MM.1S (cell line): ENCODE measurements around the gene FAM114A1.
"Not testable (repeated sequence)": the region's sequence is repeated elsewhere in the genome, so short reads cannot be mapped to it uniquely, and the experiment has no call there.

Source experiments
- DNase-seq: peaks from one replicate; pipeline ENCODE4 v3.0.0-alpha.2; 2015
- H2AFZ ChIP-seq: fragments of 300-600 bp; sonication (generic); 2 replicates; pipeline ENCODE4 v1.6.0; 2016; ENCODE audit warnings: antibody characterized with exemption, low read length
- H3F3A ChIP-seq: fragments of 300-600 bp; sonication (generic); 2 replicates; pipeline ENCODE4 v1.6.1; 2016; ENCODE audit warnings: mild to moderate bottlenecking, antibody characterized with exemption, low read length, moderate library complexity, mixed read lengths; ENCODE audit not compliant: insufficient read depth
- H3K27ac ChIP-seq: fragments of 300-600 bp; sonication (generic); 2 replicates; pipeline ENCODE4 v1.5.1; 2016; ENCODE audit warnings: mild to moderate bottlenecking, low read length
- H3K27me3 ChIP-seq: fragments of 300-600 bp; sonication (generic); replicated peaks from 2 replicates; pipeline ENCODE4 v1.6.0; 2016; ENCODE audit warnings: low read length; ENCODE audit not compliant: insufficient read depth
- H3K36me3 ChIP-seq: fragments of 300-600 bp; sonication (generic); replicated peaks from 2 replicates; pipeline ENCODE4 v1.6.1; 2016; ENCODE audit warnings: mild to moderate bottlenecking, low read length, mixed read lengths; ENCODE audit not compliant: insufficient read depth
- H3K4me1 ChIP-seq: fragments of 300-600 bp; sonication (generic); 2 replicates; pipeline ENCODE4 v1.6.1; 2016; ENCODE audit warnings: low read length, mixed read lengths
- H3K4me2 ChIP-seq: fragments of 300-600 bp; sonication (generic); 2 replicates; pipeline ENCODE4 v1.6.0; 2016; ENCODE audit warnings: low read depth, low read length
- H3K4me3 ChIP-seq: fragments of 300-600 bp; sonication (generic); 2 replicates; pipeline ENCODE4 v1.5.1; 2016; ENCODE audit warnings: low read length, mixed read lengths
- H3K79me2 ChIP-seq: fragments of 300-600 bp; sonication (generic); 2 replicates; pipeline ENCODE4 v1.6.1; 2016; ENCODE audit warnings: mixed run types, low read length, mixed read lengths
- H3K9ac ChIP-seq: fragments of 300-600 bp; sonication (generic); 2 replicates; pipeline ENCODE4 v1.6.1; 2016; ENCODE audit warnings: low read length, mixed read lengths
- H3K9me2 ChIP-seq: fragments of 300-600 bp; sonication (generic); replicated peaks from 2 replicates; pipeline ENCODE4 v1.6.1; 2016; ENCODE audit warnings: mild to moderate bottlenecking, low read length, mixed read lengths; ENCODE audit not compliant: insufficient read depth
- H3K9me3 ChIP-seq: fragments of 300-600 bp; sonication (generic); replicated peaks from 2 replicates; pipeline ENCODE4 v1.6.1; 2016; ENCODE audit warnings: mild to moderate bottlenecking, low read length, mixed read lengths; ENCODE audit not compliant: insufficient read depth
- H4K20me1 ChIP-seq: fragments of 300-600 bp; sonication (generic); 2 replicates; pipeline ENCODE4 v1.6.1; 2016; ENCODE audit warnings: mild to moderate bottlenecking, low read length, moderate library complexity, mixed read lengths; ENCODE audit not compliant: insufficient read depth
- EZH2 ChIP-seq: fragments of 300-600 bp; sonication (generic); optimal IDR thresholded peaks from 2 replicates; pipeline ENCODE3; 2017; ENCODE audit warnings: low read depth, mild to moderate bottlenecking, antibody characterized with exemption, low read length, mixed read lengths
- EZH2phosphoT487 ChIP-seq: fragments of 300-600 bp; sonication (generic); IDR thresholded peaks from 2 replicates; pipeline ENCODE4 v1.6.1; 2018; ENCODE audit warnings: antibody characterized with exemption, low read length
- TF ChIP-seq, protein P1 (sequence below): fragments of 300-600 bp; sonication (generic); IDR thresholded peaks from 2 replicates; pipeline ENCODE4 v1.5.1; 2016; ENCODE audit warnings: antibody characterized with exemption, low read length, mixed read lengths

Gene FAM114A1

DNA sequence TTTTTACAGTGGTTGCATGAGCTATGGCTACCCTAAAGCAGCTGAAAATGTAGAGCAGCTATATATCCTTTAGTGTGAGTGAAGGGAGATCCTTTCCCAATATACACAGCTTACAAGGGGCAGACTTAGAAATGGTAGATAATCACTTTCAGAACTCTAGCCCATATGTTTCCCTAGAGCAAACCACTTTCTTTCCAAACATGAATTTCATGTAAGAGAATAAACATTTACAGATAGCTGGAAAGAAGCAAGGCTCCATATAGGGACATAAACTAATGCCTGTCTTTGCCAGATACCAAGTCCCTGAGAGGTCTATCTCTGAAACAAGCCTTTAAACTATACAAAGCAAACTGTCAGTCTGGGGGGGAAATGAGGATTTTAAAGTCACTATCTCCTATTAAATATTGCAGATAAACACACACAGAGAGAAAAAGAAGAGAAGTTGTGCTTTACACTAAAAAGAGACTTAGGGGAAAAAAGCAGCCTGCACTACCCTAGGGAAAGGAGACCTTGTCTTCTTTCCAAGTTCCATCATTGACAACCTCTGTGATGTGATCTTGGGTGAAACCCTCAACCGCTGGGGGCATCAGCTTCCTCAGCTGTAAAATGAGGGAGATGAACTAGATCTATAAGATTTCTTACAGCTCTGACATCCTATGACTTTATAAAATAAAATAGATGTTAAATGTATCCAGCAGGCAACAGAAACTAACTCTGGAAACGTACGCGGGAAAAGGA lies 91.0 kb downstream of the FAM114A1 start:
- no peaks in the 10 kb centered on the region for H4K20me1 ChIP-seq
- DNase-seq, result peak; percentile 53
- peak overlapping the region; percentile 38; the same call in 1 of the 2 replicates for H3K4me2 ChIP-seq
- H2AFZ ChIP-seq, result no peak overlapping the region
- TF ChIP-seq, protein P1, sequence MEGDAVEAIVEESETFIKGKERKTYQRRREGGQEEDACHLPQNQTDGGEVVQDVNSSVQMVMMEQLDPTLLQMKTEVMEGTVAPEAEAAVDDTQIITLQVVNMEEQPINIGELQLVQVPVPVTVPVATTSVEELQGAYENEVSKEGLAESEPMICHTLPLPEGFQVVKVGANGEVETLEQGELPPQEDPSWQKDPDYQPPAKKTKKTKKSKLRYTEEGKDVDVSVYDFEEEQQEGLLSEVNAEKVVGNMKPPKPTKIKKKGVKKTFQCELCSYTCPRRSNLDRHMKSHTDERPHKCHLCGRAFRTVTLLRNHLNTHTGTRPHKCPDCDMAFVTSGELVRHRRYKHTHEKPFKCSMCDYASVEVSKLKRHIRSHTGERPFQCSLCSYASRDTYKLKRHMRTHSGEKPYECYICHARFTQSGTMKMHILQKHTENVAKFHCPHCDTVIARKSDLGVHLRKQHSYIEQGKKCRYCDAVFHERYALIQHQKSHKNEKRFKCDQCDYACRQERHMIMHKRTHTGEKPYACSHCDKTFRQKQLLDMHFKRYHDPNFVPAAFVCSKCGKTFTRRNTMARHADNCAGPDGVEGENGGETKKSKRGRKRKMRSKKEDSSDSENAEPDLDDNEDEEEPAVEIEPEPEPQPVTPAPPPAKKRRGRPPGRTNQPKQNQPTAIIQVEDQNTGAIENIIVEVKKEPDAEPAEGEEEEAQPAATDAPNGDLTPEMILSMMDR, result no peak
- TF ChIP-seq EZH2phosphoT487 (no peak), EZH2 (no peak)
- no peak overlapping the region for H3K9ac ChIP-seq
- H3K27me3 ChIP-seq, result no peaks in the 10 kb centered on the region
- H3K4me1 ChIP-seq, result peaks cover 18% of the 10 kb centered on the region
- H3K27ac ChIP-seq, result no peak overlapping the region
- no peaks in the 10 kb centered on the region for H3K79me2 ChIP-seq
- H3K36me3 ChIP-seq, result no peaks in the 10 kb centered on the region
- no peaks in the 10 kb centered on the region; the same call in 1 of the 2 replicates for H3F3A ChIP-seq
- H3K9me2 ChIP-seq, result no peaks in the 10 kb centered on the region
- H3K4me3 ChIP-seq, result no peak overlapping the region
- H3K9me3 ChIP-seq, result no peaks in the 10 kb centered on the region

DNA sequence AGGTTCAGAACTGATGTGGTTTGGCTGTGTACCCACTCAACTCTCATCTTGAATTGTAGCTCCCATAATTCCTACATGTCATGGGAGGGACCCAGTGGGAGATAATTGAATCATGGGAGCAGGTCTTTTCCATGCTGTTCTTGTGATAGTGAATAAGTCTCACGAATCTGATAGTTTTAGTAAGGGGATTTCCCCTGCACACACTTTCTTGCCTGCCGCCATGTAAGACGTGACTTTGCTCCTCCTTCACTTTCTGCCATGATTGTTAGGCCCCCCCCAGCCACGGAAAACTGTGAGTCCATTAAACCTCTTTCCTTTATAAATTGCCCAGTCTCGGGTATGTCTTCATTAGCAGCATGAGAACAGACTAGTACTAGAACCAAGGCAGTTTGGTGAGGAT lies 91.6 kb downstream of the FAM114A1 start:
- not testable (repeated sequence) for H3K27ac ChIP-seq

DNA sequence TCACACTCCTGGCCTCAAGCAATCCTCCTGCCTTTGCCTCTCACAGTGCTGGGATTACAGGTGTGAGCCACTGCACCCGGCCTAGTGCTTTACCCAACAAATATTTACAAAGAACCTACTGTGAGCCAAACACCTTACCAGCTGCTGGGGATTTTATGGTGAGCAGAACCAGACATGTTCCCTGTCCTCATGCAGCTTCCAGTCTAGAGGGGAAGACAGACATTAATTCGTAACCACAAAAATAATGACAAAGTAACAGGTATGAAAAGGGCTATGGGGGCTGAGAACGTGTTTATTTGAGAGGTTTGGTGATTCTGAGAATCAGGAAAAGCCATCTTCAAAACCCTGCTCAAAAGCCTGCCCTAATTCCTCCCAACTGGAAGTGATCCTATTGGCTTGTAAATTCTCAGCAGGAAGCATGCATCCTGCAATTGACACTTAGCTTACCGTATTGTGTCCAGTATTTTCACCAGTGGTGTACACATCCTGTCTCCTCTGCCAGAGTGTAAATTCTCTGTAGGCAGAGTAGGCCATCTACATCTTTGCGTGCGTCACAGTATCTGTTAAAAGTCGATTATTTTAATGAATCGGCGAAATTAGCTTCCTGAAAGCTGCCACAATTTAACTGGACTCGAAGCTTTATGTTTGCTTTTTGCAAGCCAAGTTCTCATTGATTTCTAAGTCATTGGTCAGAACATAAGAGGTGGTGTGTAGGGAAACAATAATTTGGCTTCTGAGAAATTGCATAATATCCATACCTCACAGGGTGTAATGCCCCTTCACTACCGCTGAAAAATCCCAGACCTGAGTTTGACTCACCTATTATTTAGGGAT lies 97.6 kb downstream of the FAM114A1 start:
- Histone ChIP-seq H3K9me2 (no peaks in the 10 kb centered on the region), H4K20me1 (no peaks in the 10 kb centered on the region), H3F3A (no peaks in the 10 kb centered on the region), H3K4me3 (no peak overlapping the region), H3K27me3 (no peaks in the 10 kb centered on the region), H3K27ac (no peak overlapping the region), H3K4me2 (no peak overlapping the region), H3K36me3 (no peaks in the 10 kb centered on the region), H3K79me2 (no peaks in the 10 kb centered on the region), H2AFZ (no peak overlapping the region), H3K9me3 (no peaks in the 10 kb centered on the region), H3K9ac (no peak overlapping the region), H3K4me1 (no peaks in the 10 kb centered on the region)
- DNase-seq, result no peak
- TF ChIP-seq, protein P1, result no peak
- TF ChIP-seq EZH2, result no peak
- no peak for TF ChIP-seq EZH2phosphoT487

More for the DNA sequence above, 91.6 kb downstream of the FAM114A1 start:
- H3K4me2 ChIP-seq, H3K9ac ChIP-seq, H4K20me1 ChIP-seq, H3K4me3 ChIP-seq, H3K27me3 ChIP-seq, DNase-seq, H3K9me2 ChIP-seq, H3K9me3 ChIP-seq, H3K79me2 ChIP-seq, H3K36me3 ChIP-seq, H2AFZ ChIP-seq, H3F3A ChIP-seq: not testable (repeated sequence)
- peaks cover 18% of the 10 kb centered on the region for H3K4me1 ChIP-seq

DNA sequence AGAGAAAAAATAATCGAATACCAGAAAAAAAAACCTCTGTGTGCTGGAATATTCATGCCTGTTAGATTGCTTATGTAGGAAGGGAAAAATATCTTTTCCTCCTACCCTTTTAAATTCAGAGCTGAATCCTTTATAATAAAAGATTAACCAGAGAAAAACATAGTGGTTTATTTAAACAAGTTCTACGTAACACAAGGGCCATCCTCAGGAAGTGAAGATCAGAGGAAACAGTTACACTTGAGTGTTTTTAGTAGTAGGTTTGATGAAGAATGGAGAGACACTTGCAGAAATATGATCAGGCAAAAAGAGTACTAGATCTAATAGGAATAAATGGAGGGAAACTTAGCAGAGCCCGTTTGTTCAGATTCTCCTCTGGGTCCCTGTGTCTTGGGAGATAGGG lies 98.3 kb downstream of the FAM114A1 start:
- TF ChIP-seq EZH2phosphoT487, result no peak
- TF ChIP-seq, protein P1, result no peak
- no peak for TF ChIP-seq EZH2
- no peak overlapping the region for H3K4me3 ChIP-seq

More for the DNA sequence above, 98.3 kb downstream of the FAM114A1 start:
- Histone ChIP-seq H2AFZ (no peak overlapping the region), H3F3A (no peaks in the 10 kb centered on the region), H3K36me3 (no peaks in the 10 kb centered on the region), H3K9ac (no peak overlapping the region), H3K9me2 (no peaks in the 10 kb centered on the region), H3K9me3 (no peaks in the 10 kb centered on the region), H3K27ac (no peak overlapping the region), H3K79me2 (no peaks in the 10 kb centered on the region), H3K4me2 (no peak overlapping the region), H3K4me1 (no peaks in the 10 kb centered on the region), H4K20me1 (no peaks in the 10 kb centered on the region), H3K27me3 (no peaks in the 10 kb centered on the region)
- DNase-seq, result no peak
